ENCODE data around the gene TRAP1.

TRAP1 gene

DNA sequence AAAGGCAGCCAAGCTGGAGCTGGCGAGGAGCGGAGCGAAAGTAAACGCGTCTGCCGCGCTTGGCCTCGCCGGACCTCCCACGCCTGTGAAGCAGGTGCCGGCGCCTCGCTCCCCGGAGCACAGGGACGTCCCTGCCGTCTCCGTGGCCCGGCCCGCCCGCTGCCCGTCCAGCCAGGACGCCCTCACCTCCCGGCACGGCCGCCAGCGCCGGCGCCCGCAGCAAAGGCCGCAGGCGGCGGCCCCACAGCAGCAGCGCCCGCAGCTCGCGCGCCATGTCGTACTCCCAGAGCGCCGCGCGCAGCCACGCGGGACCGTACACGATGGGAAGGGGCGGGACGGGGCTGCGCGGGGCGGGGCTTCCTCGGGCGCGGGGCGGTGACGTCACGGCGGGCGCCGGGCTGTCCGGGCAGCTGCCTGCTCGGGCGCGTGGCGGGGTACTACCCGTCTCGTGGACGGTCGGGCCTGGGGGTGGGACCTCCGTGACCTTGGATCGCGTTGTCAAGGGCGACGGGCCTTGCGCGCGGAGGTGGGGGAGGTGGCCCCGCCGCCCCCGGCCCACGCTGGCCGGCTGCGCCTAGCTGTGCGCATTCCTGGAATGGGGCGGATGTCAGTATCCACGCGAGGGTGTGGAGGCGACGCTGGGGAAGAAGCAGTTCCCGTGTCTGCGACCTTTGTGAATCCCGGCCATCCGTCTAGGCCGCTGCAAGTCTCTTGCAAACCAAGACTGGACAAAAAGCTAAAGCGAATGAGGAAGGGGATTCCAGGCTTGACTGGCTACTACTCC, at the start of gene TRAP1:
TSS of gene TRAP1 (minus strand) at position 290 of the 784 bp plus-strand sequence. CDS start at position 274, 16 bp downstream.
- DNase-seq = peak; percentile 90

DNA sequence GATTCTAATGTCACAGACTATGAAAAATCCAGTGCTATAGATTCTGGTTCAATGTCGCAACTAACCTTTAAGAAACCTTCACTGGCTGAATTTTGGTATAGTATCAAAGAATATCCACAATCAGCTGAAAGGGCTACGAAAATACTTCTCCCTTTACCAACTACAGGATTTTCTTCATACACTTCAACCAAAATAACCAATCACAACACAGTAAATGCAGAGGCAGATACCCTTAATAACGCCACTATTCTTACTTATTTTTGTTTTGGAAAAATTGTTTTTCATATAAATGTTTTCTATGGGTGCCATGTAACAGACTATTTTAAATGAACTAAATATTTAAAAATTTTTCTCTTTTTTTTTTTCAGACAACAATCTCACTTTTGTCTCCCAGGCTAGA, 48.9 kb upstream of the TRAP1 start:
- DNase-seq = no peak

DNA sequence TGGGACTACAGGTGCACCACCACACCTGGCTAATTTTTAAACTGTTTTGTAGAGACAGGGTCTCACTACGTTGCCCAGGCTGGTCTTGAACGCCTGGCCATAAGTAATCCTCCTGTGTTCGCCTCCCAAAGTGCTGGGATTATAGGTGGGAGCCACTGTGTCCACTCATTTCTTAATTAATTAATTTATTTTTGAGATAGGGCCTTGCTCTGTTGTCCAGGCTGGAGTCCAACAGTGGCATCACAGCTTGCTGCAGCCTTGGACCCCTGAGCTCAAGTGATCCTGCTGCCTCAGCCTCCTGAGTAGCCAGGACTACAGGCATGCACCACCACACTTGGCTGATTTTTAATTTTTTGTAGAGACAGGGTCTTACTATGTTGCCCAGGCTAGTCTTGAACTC, 47.1 kb upstream of the TRAP1 start:
- no peak for DNase-seq

DNA sequence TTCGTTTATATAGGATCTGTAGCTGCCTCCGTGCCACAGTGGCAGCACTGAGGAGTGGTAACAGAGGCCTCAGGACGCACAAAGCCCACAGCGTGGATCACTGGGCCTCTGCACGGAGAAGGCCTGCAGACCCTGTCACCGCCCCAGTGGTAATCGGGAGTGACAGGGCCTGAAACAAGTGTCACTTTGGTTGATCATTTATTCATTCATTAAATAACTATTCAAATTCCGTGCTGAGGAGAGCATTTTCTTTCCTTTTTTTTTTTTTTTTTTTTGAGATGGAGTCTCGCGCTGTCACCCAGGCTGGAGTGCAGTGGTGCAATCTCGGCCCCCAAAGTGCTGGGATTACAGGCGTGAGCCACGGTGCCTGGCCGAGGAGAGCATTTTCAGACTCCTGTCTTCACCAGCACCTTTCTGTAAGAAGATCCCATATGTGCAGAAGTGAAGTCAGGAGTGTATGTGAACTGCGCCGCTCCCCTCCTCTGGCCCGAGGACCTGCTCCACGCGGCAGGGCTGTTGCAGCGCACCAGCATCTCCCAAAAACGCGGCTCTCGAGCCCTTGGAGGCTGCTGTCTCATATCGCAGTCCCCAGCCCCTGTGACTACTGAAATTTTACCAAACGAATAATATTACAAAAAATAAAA, 44.9 kb upstream of the TRAP1 start:
- DNase-seq = no peak

GRCh38 chr16:3761375-3762106, 44.2 kb upstream of the TRAP1 start:
- no peak for DNase-seq

- no peak for DNase-seq
Measured at GRCh38 chr16:3760518-3760917, 43.2 kb upstream of the TRAP1 start.

DNA sequence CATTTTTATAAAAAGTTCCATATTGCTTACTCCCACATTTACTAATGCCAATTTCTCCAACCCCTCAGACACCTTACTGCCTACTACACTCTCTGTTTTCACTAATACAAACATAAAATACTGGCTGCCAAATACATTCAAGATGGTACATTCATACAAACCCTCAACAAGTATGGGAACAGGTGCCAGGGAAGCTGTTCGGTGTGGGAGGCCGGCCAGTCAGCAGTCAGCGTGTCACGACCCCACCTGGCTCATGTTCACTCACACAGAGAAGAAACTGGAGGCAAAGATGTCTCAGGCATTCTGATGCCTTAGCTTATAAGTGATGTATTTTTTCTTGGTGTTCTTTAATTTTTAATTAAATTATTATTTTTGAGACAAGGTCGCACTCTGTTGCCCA, 42.4 kb upstream of the TRAP1 start:
- DNase-seq = no peak

GRCh38 chr16:3756113-3756512, 38.8 kb upstream of the TRAP1 start:
- no peak for DNase-seq

GRCh38 chr16:3755249-3755648, 37.9 kb upstream of the TRAP1 start:
- DNase-seq = no peak

- DNase-seq = no peak
Measured at GRCh38 chr16:3754772-3755171, 37.4 kb upstream of the TRAP1 start.

DNA sequence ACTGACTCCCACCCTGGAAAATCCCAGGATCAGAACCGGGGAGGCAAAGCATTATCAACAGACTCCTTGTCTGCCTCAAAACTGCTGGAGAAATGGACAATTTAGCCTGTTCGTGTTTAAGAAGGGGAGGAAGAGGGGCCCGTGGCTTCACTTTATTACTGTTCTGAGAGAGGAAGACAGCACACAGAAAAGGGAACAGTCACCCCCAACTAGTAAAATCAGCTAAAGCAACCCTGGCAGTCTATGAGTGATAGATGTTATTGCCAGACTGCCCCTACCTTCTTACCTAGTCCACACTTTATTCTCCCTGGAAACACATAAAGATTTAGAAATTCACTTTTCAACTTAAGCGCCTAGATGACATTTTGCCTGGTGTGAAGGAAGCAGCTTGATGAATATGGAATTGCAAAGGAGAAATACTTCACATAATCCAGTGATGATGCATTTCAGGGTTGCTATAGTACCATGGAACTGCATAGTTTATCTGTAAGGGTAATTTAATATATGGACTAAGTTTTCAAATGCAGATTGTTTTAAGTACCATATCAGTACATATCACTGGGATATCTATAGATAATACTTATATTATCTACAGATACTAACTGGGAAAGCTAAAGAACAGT, 36.9 kb upstream of the TRAP1 start:
- DNase-seq = no peak

GRCh38 chr16:3752984-3753383, 35.7 kb upstream of the TRAP1 start:
- no peak for DNase-seq

GRCh38 chr16:3751878-3752277, 34.6 kb upstream of the TRAP1 start:
- DNase-seq = no peak

DNA sequence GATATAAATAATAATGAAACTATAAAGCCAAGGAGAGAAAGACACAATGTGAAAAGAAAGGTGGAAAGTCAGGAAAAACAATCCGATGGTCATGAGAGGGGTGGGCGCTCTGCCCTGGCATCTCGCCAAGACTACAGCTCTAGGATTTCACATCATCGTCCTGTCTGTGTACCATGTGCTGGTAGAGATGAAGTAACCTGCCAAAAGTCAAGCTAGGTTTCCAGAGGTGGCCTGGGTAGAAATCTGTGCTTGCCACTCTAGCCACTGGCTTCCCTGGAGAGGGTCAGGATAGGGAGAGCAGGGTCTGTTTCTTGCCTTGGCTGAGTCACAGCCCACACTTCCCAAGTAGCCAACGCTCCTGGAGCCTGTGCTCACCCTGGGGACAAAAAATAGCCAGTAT, 31.0 kb upstream of the TRAP1 start:
- DNase-seq = no peak

- no peak for DNase-seq
Measured at GRCh38 chr16:3745751-3746355, 28.5 kb upstream of the TRAP1 start.

DNA sequence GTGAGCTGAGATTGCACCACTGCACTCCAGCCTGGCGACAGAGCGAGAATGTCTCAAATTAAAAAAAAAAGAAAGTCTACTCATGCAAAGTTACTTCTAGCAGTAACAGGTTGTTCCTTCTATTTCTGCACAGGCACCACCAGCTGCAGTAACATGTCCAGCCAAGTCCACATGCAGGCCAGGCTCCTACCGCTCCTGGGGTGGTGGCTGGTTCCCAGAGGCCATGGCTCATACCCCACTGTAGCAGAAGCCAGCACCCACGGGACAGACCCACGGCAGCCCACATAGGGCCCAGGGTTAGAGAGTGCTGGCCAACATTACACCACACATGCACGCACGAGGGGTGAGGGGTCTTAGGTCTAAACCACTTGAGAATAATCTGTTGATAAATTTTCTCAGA, 26.7 kb upstream of the TRAP1 start:
- DNase-seq = no peak

DNA sequence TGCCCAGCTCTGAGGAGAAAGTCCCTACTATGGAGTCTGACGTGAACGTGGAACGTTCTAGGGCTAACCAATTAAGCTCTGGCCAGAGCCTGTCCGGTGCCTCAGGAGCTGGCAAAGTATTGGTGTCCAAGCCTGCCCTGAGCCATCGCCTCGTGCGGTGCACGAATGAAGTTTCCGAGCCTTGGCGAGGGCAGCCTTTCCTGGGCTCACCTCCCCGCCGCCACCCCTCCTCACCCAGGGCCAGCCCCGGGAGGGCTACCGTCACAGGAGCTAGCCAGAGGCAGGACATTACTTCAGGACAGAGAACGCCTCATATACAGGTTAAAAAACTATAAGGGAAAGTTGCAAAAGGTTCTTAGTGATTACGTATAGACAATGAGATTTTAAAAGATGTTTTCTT, 23.6 kb upstream of the TRAP1 start:
- DNase-seq = no peak

DNA sequence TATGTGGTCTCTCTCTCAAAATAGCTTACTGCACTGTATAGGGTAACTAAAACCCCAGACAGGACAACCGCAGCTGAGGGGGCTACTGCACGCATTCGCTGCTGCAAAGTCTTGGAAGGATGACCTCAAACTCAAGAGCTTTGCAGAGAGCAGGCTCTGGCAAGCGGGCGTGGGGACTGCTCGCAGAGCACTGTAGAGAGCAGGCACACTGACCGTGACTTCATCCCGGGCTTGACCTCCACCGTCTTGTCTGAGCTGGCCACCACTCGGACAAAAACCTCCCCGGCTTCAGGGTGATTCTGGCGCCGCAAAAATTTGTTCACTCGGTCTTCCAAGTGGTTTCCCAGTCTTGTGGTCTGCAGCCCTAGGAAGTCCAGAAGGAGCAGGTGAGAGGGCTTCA, 22.9 kb upstream of the TRAP1 start:
- DNase-seq = no peak

DNA sequence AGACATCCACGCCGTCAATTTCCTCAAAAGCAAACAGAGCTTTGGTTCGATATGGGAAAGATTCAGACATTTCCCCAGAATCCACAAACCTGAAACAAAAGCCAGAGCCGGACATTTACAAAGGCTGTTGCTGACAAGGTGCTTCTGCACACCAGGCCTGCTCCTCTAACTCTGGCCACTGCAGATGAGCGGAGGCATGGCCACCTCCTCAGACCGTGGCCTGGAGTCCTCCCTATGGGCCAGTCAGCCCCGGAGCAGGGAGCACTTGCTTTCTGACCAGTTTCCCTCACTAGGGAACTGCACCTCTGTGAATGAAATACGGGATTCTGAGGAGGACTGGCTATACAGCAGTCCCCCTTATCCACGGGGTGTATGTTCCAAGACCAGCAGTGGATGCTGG, 22.3 kb upstream of the TRAP1 start:
- DNase-seq = no peak

DNA sequence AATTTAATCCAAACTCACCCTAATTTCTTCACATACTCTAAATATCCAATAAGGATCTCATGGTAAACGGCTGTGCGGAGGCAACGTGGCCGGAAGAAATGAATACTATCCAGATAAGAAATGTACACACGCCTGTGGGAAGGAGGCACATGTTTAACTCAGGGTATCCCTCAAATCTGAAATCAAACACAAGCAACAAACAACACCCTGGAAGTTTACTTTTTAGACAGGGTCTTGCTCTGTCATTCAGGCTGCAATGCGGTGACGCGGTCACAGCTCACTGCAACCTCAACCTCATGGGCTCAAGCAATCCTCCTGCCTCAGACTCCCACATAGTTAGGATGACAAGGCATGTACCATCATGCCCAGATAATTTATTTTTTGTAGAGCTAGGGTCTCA, 21.2 kb upstream of the TRAP1 start:
- no peak for DNase-seq

GRCh38 chr16:3738128-3738527, 20.8 kb upstream of the TRAP1 start:
- no peak for DNase-seq

- DNase-seq = no peak
Measured at GRCh38 chr16:3737181-3737580, 19.9 kb upstream of the TRAP1 start.

DNA sequence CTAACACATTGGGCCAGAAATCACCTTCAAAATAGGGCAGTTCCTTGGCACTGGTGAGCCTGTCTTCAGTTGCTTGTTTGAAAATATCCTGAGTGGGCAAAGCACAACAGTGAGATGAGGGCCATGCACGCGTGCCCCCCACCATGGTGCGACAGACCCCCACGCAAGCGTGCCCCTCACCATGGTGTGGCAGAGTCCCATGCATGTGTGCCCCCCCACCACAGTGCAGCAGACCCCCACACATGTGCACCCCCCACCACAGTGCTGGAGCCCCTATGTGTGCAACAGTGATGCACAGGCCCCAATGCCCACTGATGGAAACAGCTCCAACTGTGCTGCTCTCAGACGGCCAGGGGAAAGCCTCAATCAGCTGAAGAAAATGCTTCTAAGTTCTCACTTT, 18.8 kb upstream of the TRAP1 start:
- no peak for DNase-seq

All from NCI-H2171 (cell line).